ENCODE measurements around the gene UBR4. TPM values are rescaled to one million over a fixed set of nuclear protein-coding genes. Genes with fewer than 3 reads are reported as not detected.

Gene UBR4
- total RNA-seq, 1 experiment from 2014 or later, result 131 TPM

- Histone ChIP-seq H2BK120ac (ENCODE audit: low read depth, low read length, poor library complexity, severe bottlenecking) (no peak overlapping the region), H3K23me2 (ENCODE audit: insufficient read length, low read depth, low read length, poor library complexity, severe bottlenecking) (no peaks in the 10 kb centered on the region), H2AFZ (ENCODE audit: low read length) (no peak overlapping the region), H3T11ph (ENCODE audit: low read length) (no peak overlapping the region), H3K9ac (ENCODE audit: extremely low read depth, insufficient read length, low read length) (no peak overlapping the region), H2BK20ac (ENCODE audit: low read depth, low read length, poor library complexity, severe bottlenecking) (no peak overlapping the region), H2BK15ac (ENCODE audit: low read depth, low read length) (no peak overlapping the region), H2AK5ac (ENCODE audit: insufficient read length, low read length) (no peak overlapping the region), H3K79me1 (ENCODE audit: insufficient read depth, low read depth, low read length, poor library complexity, severe bottlenecking) (no peaks in the 10 kb centered on the region), H3K4ac (ENCODE audit: low read depth, low read length) (no peak overlapping the region), H3K56ac (ENCODE audit: insufficient read length, low read depth, low read length) (no peak overlapping the region), H3K9me3 (ENCODE audit: control insufficient read depth, low read depth, low read length) (no peaks in the 10 kb centered on the region), H3K23ac (ENCODE audit: insufficient read length, low read depth, low read length) (no peak overlapping the region), H2BK12ac (ENCODE audit: insufficient read length, low read depth, low read length) (no peak overlapping the region), H4K20me1 (ENCODE audit: control insufficient read depth, insufficient read depth, insufficient read length) (no peaks in the 10 kb centered on the region), H3K79me2 (ENCODE audit: insufficient read depth, low read length) (no peaks in the 10 kb centered on the region), H3K4me2 (ENCODE audit: insufficient read depth, insufficient read length, low read length) (no peak overlapping the region), H4K5ac (ENCODE audit: insufficient read length, low read depth, low read length) (no peak overlapping the region), H3K27ac (ENCODE audit: insufficient read length, low read depth, low read length) (no peak overlapping the region), H3K4me1 (ENCODE audit: insufficient read depth, low read length) (no peaks in the 10 kb centered on the region), H3K18ac (ENCODE audit: insufficient read length, low read depth, low read length) (no peak overlapping the region), H4K8ac (replicated peaks; ENCODE audit: insufficient read length, low read depth, low read length) (no peak overlapping the region), H3K14ac (ENCODE audit: insufficient read depth, low read length) (no peak overlapping the region), H4K91ac (ENCODE audit: insufficient read length, low read depth, low read length) (no peak overlapping the region), H2BK5ac (ENCODE audit: insufficient read length, low read length) (no peak overlapping the region), H3K27me3 (ENCODE audit: insufficient read depth, low read length) (no peaks in the 10 kb centered on the region)
- peaks cover 12% of the 10 kb centered on the region for H3K27me3 Mint-ChIP-seq (ENCODE audit: low read depth)
- H3K4me1 Mint-ChIP-seq, result peaks cover 3 to 9% of the 10 kb centered on the region in 2 experiments; a peak in 2 of 4 replicates
- no peak overlapping the region for H3K4me3 Mint-ChIP-seq
- no peak overlapping the region for H3K27ac Mint-ChIP-seq
- no peak for TF ChIP-seq CTCF (conservative IDR thresholded peaks at IDR 0.05)
- WGBS (ENCODE audit: extremely low coverage, insufficient read length, low lambda C conversion rate), result no CpG with 5 or more reads among the region's 12 CpGs
- no peak for DNase-seq
- H3K9me3 Mint-ChIP-seq, result peaks cover 12 to 15% of the 10 kb centered on the region in 2 experiments
- peaks cover 4 to 7% (median 5%) of the 10 kb centered on the region in 3 experiments for H3K36me3 Mint-ChIP-seq (ENCODE audit: insufficient read depth in 1 of 3, low read depth in 3 of 3)
Measured at GRCh38 chr1:19063122-19063521, 146.9 kb downstream of the UBR4 start.
